ENCODE measurements around the gene COL27A1.

COL27A1 gene

DNA sequence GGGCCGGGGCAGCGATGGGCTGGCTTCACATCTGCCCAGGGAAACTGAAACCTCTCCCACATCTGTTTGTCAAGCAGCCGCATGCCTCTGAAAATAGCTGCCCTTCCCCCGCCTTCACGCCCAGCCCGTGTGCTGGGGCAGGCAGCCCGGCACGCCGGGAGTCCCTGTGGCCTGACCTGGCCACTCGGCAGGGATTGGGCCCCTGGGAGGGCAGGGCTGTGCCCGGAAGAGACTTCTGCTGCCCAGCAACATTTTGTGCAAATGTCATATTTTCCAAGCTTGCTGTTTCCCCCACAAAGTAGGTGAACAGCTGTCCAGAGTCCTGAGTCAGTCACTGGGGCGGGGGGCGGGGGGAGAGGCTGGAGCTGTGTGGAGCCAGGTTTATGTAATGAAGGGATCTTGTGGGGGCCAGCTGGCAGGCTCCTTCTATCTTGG is 8.2 kb downstream of the COL27A1 start:
- no peaks in the 10 kb centered on the region for H3K4me1 ChIP-seq
- in situ Hi-C loops (cut with MboI; ENCODE audit: low sequenced_read_pairs): loop anchor here (10.0 kb wide), 1 partner anchor 59 kb away; no protein-coding TSS in a partner anchor
- no peaks in the 10 kb centered on the region for H3K9me3 ChIP-seq
- H3K36me3 ChIP-seq (replicated peaks): peaks cover 13% of the 10 kb centered on the region
- no peak overlapping the region for H3K4me3 ChIP-seq
- no peak for DNase-seq (ENCODE audit: low spot score in 2 of 2)
- no peaks in the 10 kb centered on the region for H3K27me3 ChIP-seq (ENCODE audit: low read depth)

DNA sequence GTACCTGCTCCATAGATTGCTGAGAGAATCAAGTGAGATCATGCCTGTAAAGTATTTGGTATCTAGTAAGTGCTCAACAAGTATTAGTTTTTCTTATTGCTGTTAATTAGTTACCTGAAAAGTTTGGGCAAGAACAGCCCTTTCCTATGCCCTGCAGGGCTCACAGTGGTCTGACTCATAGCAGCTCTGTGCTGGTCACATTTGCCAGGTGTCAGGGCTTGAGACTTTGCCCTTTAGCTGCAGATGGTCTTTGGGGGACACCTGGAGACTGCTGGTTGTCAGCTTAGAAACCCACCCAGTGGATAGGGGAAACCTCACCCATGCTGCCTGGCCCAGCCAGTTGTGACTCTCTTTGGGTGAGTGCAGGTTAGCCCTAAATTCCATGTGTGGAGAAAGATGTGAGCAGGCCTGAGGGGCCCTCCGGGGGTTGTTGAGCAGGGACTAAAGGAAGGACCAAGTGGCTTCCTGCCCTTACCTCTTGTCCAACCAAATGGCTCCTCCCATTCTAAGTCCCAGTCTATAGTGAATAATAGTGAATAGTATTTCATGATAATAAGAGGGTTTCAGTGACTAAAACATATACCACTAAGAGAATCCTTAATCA is 9.0 kb downstream of the COL27A1 start:
- in situ Hi-C loops (cut with MboI; ENCODE audit: low sequenced_read_pairs): loop anchor here (10.0 kb wide), 1 partner anchor 59 kb away; no protein-coding TSS in a partner anchor
- no peak for DNase-seq (ENCODE audit: low spot score in 2 of 2)
- H3K4me1 ChIP-seq: no peaks in the 10 kb centered on the region
- no peaks in the 10 kb centered on the region for H3K27me3 ChIP-seq (ENCODE audit: low read depth)
- H3K4me3 ChIP-seq: no peak overlapping the region
- H3K36me3 ChIP-seq (replicated peaks): peaks cover 13% of the 10 kb centered on the region
- no peaks in the 10 kb centered on the region for H3K9me3 ChIP-seq

- Histone ChIP-seq H3K36me3 (replicated peaks) (peaks cover 13% of the 10 kb centered on the region), H3K4me1 (no peaks in the 10 kb centered on the region), H3K9me3 (no peaks in the 10 kb centered on the region), H3K27me3 (ENCODE audit: low read depth) (no peaks in the 10 kb centered on the region), H3K4me3 (no peak overlapping the region)
- in situ Hi-C loops (cut with MboI; ENCODE audit: low sequenced_read_pairs): loop anchor here (10.0 kb wide), 1 partner anchor 61 kb away; no protein-coding TSS in a partner anchor
- no peak for DNase-seq (ENCODE audit: low spot score in 2 of 2)
Measured at GRCh38 chr9:114165407-114166102, 10.2 kb downstream of the COL27A1 start.

DNA sequence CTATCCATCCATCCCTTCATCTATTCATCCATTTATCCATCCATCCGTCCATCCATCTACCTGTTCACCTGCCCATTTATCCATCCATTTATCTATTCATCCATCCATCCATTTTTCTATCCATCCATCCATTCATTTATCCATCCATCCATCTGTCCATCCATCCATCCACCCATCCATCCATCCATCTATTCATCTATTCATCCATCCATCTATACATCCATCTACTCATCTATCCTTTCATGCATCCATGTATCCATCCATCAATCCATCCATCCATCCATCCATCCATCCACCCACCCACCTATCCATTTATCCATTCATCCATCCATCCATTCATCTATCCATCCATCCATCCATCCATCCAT is 10.8 kb downstream of the COL27A1 start:
- in situ Hi-C loops (cut with MboI; ENCODE audit: low sequenced_read_pairs): loop anchor here (10.0 kb wide), 1 partner anchor 61 kb away; no protein-coding TSS in a partner anchor
- Histone ChIP-seq H3K36me3 (replicated peaks) (peaks cover 13% of the 10 kb centered on the region), H3K27me3 (ENCODE audit: low read depth) (no peaks in the 10 kb centered on the region), H3K4me1 (no peaks in the 10 kb centered on the region), H3K4me3 (no peak overlapping the region), H3K9me3 (no peaks in the 10 kb centered on the region)
- no peak for DNase-seq (ENCODE audit: low spot score in 2 of 2)

- no peak for DNase-seq (ENCODE audit: low spot score in 2 of 2)
- in situ Hi-C loops (cut with MboI; ENCODE audit: low sequenced_read_pairs): loop anchor here (10.0 kb wide), 1 partner anchor 62 kb away; no protein-coding TSS in a partner anchor
- Histone ChIP-seq H3K27me3 (ENCODE audit: low read depth) (no peaks in the 10 kb centered on the region), H3K4me3 (no peak overlapping the region), H3K9me3 (no peaks in the 10 kb centered on the region), H3K36me3 (replicated peaks) (peaks cover 13% of the 10 kb centered on the region), H3K4me1 (no peaks in the 10 kb centered on the region)
Measured at GRCh38 chr9:114166614-114167572, 11.6 kb downstream of the COL27A1 start.

GRCh38 chr9:114167591-114168091 is 12.3 kb downstream of the COL27A1 start:
- no peak overlapping the region for H3K4me3 ChIP-seq
- no peaks in the 10 kb centered on the region for H3K27me3 ChIP-seq (ENCODE audit: low read depth)
- in situ Hi-C loops (cut with MboI; ENCODE audit: low sequenced_read_pairs): loop anchor here (10.0 kb wide), 1 partner anchor 63 kb away; no protein-coding TSS in a partner anchor
- no peaks in the 10 kb centered on the region for H3K4me1 ChIP-seq
- no peak for DNase-seq (ENCODE audit: low spot score in 2 of 2)
- no peaks in the 10 kb centered on the region for H3K9me3 ChIP-seq
- peaks cover 13% of the 10 kb centered on the region for H3K36me3 ChIP-seq (replicated peaks)

DNA sequence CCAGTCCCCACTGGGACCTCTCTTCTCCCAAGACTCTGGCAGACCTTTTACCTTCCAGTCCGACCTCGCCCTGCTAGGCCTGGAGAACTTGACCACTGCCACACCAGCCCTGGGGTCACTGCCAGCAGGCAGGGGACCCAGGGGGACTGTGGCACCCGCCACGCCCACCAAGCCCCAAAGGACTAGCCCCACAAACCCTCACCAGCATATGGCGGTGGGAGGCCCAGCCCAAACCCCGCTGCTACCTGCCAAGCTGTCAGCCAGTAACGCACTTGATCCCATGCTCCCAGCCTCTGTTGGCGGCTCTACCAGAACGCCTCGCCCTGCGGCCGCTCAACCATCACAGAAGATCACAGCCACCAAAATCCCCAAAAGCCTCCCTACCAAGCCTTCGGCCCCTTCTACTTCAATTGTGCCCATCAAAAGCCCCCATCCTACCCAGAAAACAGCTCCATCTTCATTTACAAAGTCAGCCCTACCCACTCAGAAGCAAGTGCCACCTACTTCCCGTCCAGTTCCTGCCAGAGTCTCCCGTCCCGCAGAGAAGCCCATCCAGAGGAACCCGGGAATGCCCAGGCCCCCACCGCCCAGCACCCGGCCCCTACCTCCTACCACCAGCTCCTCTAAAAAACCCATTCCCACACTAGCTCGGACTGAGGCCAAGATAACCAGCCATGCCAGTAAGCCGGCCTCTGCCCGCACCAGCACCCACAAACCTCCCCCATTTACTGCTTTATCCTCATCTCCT is 13.1 kb downstream of the COL27A1 start:
- Histone ChIP-seq H3K9me3 (no peaks in the 10 kb centered on the region), H3K36me3 (replicated peaks) (peaks cover 16% of the 10 kb centered on the region), H3K4me1 (no peaks in the 10 kb centered on the region), H3K27me3 (ENCODE audit: low read depth) (no peaks in the 10 kb centered on the region), H3K4me3 (no peak overlapping the region)
- in situ Hi-C loops (cut with MboI; ENCODE audit: low sequenced_read_pairs): loop anchor here (10.0 kb wide), 1 partner anchor 64 kb away; no protein-coding TSS in a partner anchor
- no peak for DNase-seq (ENCODE audit: low spot score in 2 of 2)

DNA sequence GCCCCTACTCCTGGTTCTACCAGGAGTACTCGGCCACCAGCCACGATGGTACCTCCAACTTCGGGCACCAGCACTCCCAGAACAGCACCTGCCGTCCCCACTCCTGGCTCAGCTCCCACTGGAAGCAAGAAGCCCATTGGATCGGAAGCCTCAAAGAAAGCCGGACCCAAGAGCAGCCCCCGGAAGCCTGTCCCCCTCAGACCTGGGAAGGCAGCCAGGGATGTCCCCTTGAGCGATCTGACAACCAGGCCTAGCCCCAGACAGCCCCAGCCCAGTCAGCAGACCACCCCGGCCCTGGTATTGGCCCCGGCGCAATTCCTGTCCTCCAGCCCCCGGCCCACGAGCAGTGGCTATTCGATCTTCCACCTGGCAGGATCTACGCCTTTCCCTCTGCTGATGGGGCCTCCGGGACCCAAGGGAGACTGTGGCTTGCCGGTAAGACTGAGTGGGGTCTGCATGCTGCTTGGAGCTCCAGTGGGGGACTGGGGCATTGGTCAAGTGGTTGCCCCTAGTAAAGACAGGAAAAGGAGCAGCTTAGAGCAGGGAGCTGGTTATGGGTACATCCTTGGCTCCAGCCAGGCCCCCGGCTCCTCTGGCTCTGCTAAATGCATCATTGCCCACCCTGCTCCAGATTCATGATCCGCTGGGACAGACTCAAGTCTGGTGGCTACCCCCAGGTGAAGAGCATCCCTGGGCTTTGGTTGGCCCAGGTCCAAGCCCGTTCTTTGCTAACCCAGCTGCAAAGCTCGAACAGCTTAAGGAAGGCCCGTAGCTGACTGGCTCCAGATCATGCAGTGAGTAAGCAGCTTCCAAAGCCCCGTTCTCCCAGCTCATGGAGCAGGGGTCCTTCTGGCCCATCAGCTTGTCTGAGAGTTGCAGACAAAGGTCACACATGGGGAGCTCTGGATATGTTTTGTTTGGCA is 14.0 kb downstream of the COL27A1 start:
- Histone ChIP-seq H3K9me3 (no peaks in the 10 kb centered on the region), H3K36me3 (replicated peaks) (peaks cover 16% of the 10 kb centered on the region), H3K4me3 (no peak overlapping the region), H3K27me3 (ENCODE audit: low read depth) (no peaks in the 10 kb centered on the region), H3K4me1 (no peaks in the 10 kb centered on the region)
- DNase-seq (ENCODE audit: low spot score in 2 of 2): no peak
- in situ Hi-C loops (cut with MboI; ENCODE audit: low sequenced_read_pairs): loop anchor here (10.0 kb wide), 1 partner anchor 64 kb away; no protein-coding TSS in a partner anchor

- in situ Hi-C loops (cut with MboI; ENCODE audit: low sequenced_read_pairs): loop anchor here (10.0 kb wide), 1 partner anchor 65 kb away; no protein-coding TSS in a partner anchor
- Histone ChIP-seq H3K4me3 (no peak overlapping the region), H3K4me1 (no peaks in the 10 kb centered on the region), H3K36me3 (replicated peaks) (peaks cover 16% of the 10 kb centered on the region), H3K27me3 (ENCODE audit: low read depth) (no peaks in the 10 kb centered on the region), H3K9me3 (no peaks in the 10 kb centered on the region)
- DNase-seq (ENCODE audit: low spot score in 2 of 2): no peak
Measured at GRCh38 chr9:114169952-114170770, 14.8 kb downstream of the COL27A1 start.

DNA sequence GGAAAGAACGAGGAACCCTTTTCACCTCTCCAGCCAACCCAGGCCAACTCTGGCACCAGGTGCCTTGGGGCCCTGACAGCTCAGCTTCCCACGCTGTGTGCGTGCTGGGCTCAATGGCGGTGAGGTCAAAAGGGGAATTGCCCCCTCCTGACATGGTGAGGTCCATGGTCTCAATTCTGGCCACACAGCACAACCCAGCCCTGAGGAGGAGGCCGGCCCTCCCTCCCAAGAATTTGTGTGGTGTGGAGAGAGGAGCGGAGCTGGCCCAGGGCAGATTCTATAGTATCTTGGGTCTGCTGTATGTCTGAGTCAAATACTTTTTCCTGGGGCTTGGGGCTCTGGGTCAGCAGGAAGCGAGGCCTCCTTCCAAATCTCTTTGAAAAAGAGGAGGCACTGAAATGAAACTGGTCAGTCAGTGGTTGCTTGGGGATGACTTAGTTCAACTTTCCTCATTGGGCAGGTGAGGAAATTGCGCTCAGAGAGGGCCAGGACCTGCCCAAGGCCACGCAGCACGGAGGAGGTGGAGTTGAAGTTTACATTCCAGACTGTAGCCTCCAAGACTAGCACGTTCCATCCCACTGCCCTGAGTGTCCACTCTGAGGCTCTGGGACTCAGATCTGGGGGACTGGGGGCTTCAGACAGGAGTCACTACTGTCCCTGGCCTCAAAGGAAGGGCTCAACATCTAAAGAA is 15.6 kb downstream of the COL27A1 start:
- Histone ChIP-seq H3K27me3 (ENCODE audit: low read depth) (no peaks in the 10 kb centered on the region), H3K4me3 (no peak overlapping the region), H3K36me3 (replicated peaks) (peaks cover 16% of the 10 kb centered on the region), H3K4me1 (no peaks in the 10 kb centered on the region), H3K9me3 (no peaks in the 10 kb centered on the region)
- DNase-seq (ENCODE audit: low spot score in 2 of 2): no peak
- in situ Hi-C loops (cut with MboI; ENCODE audit: low sequenced_read_pairs): no loop called here

DNA sequence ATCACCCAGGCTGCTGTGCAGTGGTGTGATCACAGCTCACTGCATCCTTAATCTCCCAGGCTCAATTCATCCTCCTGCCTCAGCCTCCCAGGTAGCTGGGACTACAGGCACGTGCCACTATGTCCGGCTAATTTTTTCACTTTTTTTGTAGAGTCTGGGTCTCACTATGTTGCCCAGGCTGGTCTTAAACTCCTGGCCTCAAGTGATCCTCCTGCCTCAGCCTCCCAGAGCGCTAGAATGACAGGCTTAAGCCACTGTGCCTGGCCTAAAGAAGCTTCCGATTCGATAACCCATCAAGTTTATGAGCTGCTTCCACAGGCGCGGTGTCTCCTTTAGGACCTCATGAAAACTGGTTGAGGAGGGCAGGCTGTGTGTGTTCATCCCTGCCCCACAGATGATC is 16.2 kb downstream of the COL27A1 start:
- no peaks in the 10 kb centered on the region for H3K9me3 ChIP-seq
- peaks cover 16% of the 10 kb centered on the region for H3K36me3 ChIP-seq (replicated peaks)
- H3K4me3 ChIP-seq: no peak overlapping the region
- H3K27me3 ChIP-seq (ENCODE audit: low read depth): no peaks in the 10 kb centered on the region
- no peaks in the 10 kb centered on the region for H3K4me1 ChIP-seq
- in situ Hi-C loops (cut with MboI; ENCODE audit: low sequenced_read_pairs): no loop called here
- no peak for DNase-seq (ENCODE audit: low spot score in 2 of 2)

All from HAP-1 (cell line).